HEK293 (cell line): ENCODE data around the gene ADIG.

Experiments used
- CTCF ChIP-seq: fragments of 450-650 bp; formaldehyde crosslinking; IDR thresholded peaks from 2 replicates; pipeline ENCODE4 v1.5.1; 2016; ENCODE audit warnings: missing biosample characterization, missing genetic modification characterization
- ZNF211 ChIP-seq: fragments of 450-650 bp; formaldehyde crosslinking; IDR thresholded peaks from 2 replicates; pipeline ENCODE4 v1.5.1; 2016; ENCODE audit warnings: low read depth, missing biosample characterization, missing genetic modification characterization
- ZNF555 ChIP-seq: fragments of 450-650 bp; formaldehyde crosslinking; conservative IDR thresholded peaks from 2 replicates; pipeline ENCODE4 v1.5.1; 2017; ENCODE audit warnings: missing biosample characterization, mild to moderate bottlenecking, missing genetic modification characterization, inconsistent platforms

GRCh38 chr20:38579219-38579910 lies 1.6 kb upstream of the ADIG start:
- no peak for TF ChIP-seq ZNF211 (tag by site-specific recombination)
- TF ChIP-seq CTCF = no peak
- no peak for TF ChIP-seq ZNF555 (tag by site-specific recombination)
